NCI-H146 treated with DMSO at 0.1 percent for 48 hours (cell line): ENCODE data around the gene BMPR1A.

Experiments
- DNase-seq: peaks from one replicate; lab custom pipeline; 2025; ENCODE audit not compliant: unreplicated experiment; lab: John Stamatoyannopoulos, UW

BMPR1A gene

GRCh38 chr10:86759073-86759672 is 2.8 kb downstream of the BMPR1A start:
- DNase-seq: no peak

DNA sequence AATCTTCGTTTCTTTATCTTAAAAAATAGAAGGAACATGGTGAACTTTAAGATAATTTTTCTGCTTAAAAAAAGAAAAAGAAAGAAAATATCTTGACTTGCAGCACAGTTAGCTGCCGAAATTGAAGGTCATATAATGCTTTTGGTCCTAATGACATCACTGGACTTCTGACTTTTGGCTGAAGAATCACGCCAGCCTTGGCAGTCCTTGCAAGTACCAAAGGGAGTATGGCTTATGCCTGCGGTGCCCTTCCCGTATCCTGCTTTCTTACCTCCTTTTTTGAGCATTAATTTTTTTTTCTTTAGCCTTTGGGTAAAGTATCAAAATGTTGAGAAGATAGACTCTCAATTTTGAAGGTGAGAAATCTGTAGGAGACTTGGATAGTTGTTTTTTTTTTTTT is 7.0 kb downstream of the BMPR1A start:
- no peak for DNase-seq

DNA sequence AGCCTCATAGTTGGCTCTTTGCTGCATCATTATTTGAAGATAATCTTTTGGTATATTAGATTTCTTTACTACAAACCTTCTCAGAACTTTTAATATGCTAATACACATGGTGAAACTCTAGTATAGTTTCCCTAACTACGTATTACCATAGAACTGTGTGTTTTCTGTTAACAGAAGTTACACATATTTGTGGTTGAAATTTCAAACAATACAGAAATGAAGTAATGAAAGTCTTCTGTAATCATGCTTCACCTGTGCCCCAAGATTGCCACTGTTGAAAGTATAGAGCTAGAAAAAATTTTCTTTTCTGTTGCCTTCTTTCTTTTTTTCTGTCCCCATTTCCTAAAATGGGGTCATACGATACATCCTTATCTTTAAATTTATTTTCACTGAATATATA is 9.1 kb downstream of the BMPR1A start:
- no peak for DNase-seq

DNA sequence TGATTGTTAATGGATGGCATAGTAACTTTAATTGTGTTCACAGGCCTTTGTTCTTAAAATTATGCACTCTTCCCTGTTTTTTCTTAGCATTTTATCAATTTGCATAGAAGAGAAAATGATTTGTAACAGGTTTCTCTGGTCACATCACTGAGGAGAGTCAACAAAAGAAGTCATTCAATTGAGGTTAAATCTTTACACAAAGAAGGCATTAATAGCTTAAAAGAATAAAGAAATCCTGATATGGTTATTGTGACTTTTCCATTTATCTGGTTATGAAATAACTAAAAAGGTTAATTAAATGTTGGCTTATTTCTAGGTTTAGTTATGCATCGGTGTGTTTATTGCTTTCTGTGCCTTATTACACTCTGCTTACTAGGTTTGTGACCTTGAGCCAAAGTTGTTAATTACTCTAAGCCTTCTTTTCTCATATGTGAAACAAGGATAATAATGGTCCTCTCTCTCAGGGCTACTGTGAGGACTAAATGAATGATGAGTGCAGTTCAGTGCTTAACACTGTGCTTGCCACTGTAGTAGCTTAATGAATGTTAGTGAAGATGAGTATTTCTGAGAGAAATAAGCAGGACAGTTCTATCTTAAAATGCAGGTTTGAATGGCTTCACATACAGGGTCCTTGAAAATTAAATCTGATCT is 12.1 kb downstream of the BMPR1A start:
- no peak for DNase-seq

- DNase-seq: no peak
These were observed 13.6 kb downstream of the BMPR1A start for GRCh38 chr10:86769991-86770390.

- DNase-seq: no peak
These were observed 14.1 kb downstream of the BMPR1A start for GRCh38 chr10:86770412-86770960.

GRCh38 chr10:86773498-86773897 is 17.1 kb downstream of the BMPR1A start:
- no peak for DNase-seq

GRCh38 chr10:86775056-86775869 is 18.8 kb downstream of the BMPR1A start:
- no peak for DNase-seq

DNA sequence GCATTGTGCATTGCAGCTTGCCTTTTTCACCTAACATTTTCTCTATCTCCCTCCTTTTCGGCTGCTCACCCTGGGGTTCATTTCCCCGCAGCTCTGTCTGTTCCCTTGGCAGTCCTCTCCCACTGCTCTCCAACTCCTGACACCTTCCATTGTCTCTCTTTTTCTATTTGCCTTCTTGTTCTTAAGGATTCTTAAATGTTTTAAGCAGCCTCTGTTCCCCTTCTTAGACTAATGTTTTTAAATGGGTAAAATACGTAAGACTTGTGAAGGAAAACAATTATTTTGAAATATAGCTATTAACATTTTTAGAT is 19.4 kb downstream of the BMPR1A start:
- no peak for DNase-seq

DNA sequence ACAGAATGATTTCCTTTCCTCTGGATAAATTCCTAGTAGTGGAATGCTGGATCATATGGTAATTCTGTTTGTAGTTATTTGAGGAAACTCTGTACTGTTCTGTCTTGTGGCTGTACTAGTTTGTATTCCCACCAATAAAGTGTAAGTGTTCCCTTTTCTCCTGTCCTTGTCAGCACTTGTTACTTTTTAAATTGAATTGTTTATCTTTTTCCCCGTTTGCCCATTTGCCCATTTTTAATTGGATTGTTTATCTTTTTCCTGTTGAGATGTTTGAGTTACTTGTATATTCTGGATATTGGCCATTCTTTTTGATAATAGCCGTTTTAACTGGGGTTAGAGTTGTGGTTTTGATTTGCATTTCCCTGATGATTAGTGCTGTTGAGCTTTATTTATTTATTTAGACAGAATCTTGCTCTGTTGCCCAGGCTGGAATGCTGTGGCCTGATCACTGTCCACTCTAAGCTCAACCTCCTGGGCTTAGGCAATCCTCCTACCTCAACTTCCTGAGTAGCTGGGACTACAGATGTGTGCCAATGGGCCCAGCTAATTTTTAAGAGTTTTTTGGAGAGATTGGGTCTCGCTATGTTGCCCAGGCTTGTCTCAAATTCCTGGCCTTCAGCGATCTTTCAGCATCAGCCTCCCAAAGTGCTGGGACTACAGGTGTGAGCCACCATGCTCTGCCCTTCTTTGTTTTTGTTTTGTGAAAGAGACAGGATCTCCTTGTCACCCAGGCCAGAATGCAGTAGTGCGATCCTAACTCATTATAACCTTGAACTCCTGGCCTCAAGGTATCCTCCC is 23.0 kb downstream of the BMPR1A start:
- DNase-seq: no peak

GRCh38 chr10:86782701-86783418 is 26.4 kb downstream of the BMPR1A start:
- DNase-seq: no peak

- no peak for DNase-seq
These were observed 28.6 kb downstream of the BMPR1A start for GRCh38 chr10:86785037-86785436.

DNA sequence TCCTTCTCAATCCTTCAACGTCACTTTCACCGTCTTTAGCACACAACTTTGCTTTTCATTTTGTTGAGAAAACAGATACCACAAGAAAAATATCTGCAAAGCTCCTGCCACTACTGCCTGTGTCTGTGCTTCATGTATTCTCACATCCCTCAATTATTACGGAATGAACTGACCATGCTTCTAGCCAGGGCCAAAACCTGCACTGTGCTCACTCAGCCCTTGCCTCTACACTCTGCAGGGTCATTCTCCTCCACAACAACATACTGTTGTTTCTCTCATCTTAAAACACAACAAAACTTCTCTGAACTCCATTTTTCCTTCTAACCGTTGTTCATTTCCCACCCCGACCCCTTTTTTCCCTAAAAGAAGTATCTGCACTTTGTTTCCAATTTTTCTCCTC is 29.5 kb downstream of the BMPR1A start:
- no peak for DNase-seq

DNA sequence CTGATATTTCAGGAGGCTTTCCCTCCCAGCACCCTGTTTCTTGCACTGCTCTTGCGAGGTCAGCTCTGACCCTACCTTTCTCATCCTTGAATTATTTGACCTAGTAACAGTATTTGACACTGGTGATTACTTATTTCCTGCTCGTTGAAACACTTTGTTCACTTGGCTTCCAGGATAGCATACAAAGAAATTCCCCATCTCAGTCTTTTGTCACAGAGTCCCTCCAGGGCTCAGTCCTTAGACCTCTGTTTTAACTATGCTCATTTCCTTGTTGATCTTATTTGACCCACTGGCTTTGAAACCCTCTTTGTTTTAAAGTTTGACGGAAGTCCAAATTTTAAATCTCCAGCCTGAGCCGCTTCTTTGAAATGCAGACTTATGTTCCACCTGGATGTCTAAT is 29.9 kb downstream of the BMPR1A start:
- no peak for DNase-seq

- DNase-seq: no peak
These were observed 34.0 kb downstream of the BMPR1A start for GRCh38 chr10:86790394-86790793.

DNA sequence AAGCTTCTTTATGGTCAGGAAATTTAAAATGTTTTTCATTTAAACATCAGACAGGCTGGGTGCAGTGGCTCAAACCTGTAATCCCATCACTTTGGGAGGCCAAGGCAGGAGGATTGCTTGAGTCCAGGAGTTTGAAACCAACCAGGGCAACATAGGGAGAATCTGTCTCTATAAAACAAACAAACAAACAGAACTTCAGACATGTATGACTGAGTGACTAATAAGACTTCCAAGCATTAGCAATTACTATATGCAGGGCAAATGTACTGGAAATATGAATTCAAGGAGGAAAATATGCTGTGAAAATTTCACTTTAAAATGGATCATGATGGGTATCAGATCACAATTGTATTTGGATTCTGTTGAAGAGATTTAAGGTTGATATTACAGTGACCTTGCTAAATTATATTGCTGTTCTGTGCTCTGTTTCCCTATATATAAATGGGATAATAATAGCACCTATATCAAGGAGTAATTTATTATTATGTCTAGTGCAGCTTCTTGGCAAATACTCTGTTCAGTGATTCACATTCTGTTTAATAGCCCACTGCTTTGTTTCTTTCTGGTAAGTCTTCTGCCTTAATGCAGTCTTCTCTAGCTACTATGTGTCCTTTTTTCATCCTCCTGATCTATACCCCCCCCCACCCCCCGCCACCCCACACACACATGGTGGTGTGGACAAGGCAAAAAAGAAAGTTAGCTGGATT is 36.2 kb downstream of the BMPR1A start:
- no peak for DNase-seq

DNA sequence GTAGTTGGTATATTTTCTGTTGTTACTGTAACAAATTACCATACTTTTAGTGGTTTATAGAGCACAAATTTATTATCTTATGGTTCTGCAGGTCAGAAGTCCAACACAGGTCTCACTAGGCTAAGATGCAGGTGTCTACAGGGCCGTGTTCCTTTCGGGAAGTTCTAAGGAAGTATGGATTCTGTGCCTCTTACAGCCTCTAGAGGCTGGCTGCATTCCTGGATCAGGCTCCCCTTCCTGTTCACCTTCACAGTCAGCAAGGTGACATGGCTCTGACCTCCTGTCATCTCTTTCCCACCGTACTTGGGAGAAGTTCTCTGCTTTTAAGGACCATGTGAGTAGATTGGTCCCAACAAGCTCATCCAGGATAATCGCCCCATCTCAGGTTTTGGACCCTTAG is 37.3 kb downstream of the BMPR1A start:
- no peak for DNase-seq

DNA sequence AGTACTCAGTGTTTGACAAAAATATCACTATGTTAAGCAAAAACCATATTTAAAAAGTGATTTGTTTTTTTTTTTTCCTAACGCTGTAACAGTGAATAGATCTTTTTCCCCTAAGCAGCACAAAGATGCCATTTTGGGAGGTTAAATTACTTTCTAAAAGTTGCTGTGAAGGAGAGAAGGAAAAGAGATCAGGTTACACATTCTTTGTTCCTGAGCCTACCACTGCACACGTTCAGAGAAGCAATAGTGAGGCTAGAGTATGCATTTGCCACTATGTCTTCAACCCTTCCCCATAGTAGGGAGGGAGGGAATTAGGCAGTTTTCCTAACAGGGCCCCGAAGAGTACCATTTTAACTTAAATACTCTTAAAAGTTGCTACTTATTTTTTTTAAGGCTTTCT is 38.9 kb downstream of the BMPR1A start:
- no peak for DNase-seq

DNA sequence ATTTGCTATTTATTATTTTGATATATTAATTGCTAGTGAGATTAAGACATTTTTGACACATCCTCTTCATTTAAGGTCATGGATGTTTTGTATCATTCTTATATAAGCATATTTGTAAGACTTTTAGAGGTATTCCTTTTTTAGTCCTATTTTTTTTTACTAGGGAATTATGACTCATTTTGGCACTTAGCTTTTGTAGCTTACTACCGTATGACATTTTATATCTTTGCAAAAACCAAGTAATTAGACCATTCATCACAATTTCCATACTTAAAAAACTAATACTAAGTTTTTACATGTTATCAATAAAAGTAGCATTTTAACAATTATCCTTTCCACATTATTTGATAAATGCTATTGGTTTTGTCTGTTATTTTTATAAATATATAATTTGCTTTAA is 41.6 kb downstream of the BMPR1A start:
- DNase-seq: no peak

DNA sequence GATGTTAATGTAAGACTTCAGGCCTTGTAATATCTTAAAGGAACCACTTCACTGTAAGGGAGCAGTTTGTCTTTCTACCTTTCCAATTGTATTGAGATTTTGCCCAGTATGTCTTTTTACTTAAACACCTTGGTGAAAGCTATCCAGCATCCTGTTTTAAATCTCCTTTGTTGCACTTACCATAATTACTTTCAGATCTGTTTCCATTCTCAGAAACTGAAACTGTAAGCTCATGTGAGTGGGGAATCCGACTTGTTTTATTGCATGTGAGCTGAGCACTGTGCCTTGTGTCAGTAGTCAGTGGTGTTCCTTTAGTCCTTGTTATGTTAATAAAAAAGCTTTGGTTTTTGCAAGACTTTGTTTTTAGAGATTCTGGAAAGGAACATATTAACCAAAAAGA is 42.2 kb downstream of the BMPR1A start:
- DNase-seq: no peak
